Bronchial epithelial cell (primary cell): ENCODE results near the gene JARID2. TPM values are rescaled to one million over a fixed set of nuclear protein-coding genes. Genes with fewer than 3 reads are reported as not detected.

ENCODE experiments used
- DNase-seq: peaks from one replicate; pipeline ENCODE4 v3.0.0-alpha.2; 2010; ENCODE audit warnings: low read depth
- FAIRE-seq: peaks from 2 replicates; lab custom pipeline; 2011; peaks lifted over from hg19 to GRCh38; lab: Jason Lieb, UNC
- H3K27me3 ChIP-seq: 2 replicates; pipeline ENCODE4 v1.5.1; 2011; ENCODE audit warnings: low read length; ENCODE audit not compliant: control insufficient read depth, insufficient read depth
- H3K36me3 ChIP-seq: 2 replicates; pipeline ENCODE4 v1.5.1; 2011; ENCODE audit warnings: low read length; ENCODE audit not compliant: control insufficient read depth, insufficient read depth
- H3K4me3 ChIP-seq: 2 replicates; pipeline ENCODE4 v1.5.1; 2011; ENCODE audit warnings: mild to moderate bottlenecking, low read depth, low read length, control low read depth
- CTCF ChIP-seq: IDR thresholded peaks from 2 replicates; pipeline ENCODE4 v1.5.1; 2011; ENCODE audit warnings: mild to moderate bottlenecking, moderate library complexity, low read length, control low read depth, inconsistent platforms; ENCODE audit not compliant: insufficient read depth, severe bottlenecking
- total RNA-seq: library from RNA; depleted of rRNA; stranded (reverse); fragments of >200 nt; gene quantifications from 2 replicates; pipeline ENCODE4 v1.2.1, GENCODE V29; 2014

Gene JARID2
- total RNA-seq, 1 donor from 2014 or later = 29.2 TPM

- H3K27me3 ChIP-seq = no peaks in the 10 kb centered on the region
- no peaks in the 10 kb centered on the region for H3K36me3 ChIP-seq
- no peak for TF ChIP-seq CTCF
- H3K4me3 ChIP-seq = no peak overlapping the region
- DNase-seq (peak; percentile 18), FAIRE-seq (no peak)
These were observed 282.2 kb downstream of the JARID2 start for GRCh38 chr6:15527838-15528617.

GRCh38 chr6:15528870-15529269 is 283.0 kb downstream of the JARID2 start:
- no peak overlapping the region for H3K4me3 ChIP-seq
- no peaks in the 10 kb centered on the region for H3K36me3 ChIP-seq
- FAIRE-seq (no peak), DNase-seq (no peak)
- H3K27me3 ChIP-seq = no peaks in the 10 kb centered on the region
- no peak for TF ChIP-seq CTCF

- Histone ChIP-seq H3K36me3 (no peaks in the 10 kb centered on the region), H3K27me3 (no peaks in the 10 kb centered on the region), H3K4me3 (no peak overlapping the region)
- no peak for FAIRE-seq
- DNase-seq = no peak
- no peak for TF ChIP-seq CTCF
These were observed 284.5 kb downstream of the JARID2 start for GRCh38 chr6:15530411-15530810.

DNA sequence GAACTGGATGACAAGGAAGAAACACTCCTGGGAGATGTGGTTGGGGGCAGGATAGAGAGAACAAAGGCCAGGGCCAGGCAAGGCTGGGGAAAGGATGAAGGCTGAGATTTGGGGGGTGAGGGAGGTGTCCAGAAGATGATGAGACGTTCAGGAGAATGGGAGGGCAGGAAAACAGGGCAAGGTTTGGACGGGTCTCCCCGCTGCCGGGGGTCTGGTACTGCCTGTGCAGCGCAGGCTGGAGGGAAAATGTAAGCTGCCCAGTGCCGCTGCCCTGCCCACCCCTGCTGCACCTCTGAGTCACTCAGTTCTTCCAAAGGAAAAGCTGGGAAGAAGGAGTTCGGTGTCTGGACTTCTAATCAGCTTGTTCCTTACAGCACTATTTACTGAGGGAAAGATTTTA is 286.1 kb downstream of the JARID2 start:
- H3K4me3 ChIP-seq = no peak overlapping the region
- H3K36me3 ChIP-seq = no peaks in the 10 kb centered on the region
- FAIRE-seq = no peak
- H3K27me3 ChIP-seq = no peaks in the 10 kb centered on the region
- no peak for TF ChIP-seq CTCF
- no peak for DNase-seq

- Histone ChIP-seq H3K36me3 (no peaks in the 10 kb centered on the region), H3K27me3 (no peaks in the 10 kb centered on the region), H3K4me3 (no peak overlapping the region)
- FAIRE-seq (no peak), DNase-seq (peak; percentile 20)
- no peak for TF ChIP-seq CTCF
These were observed 287.6 kb downstream of the JARID2 start for GRCh38 chr6:15533379-15534026.

DNA sequence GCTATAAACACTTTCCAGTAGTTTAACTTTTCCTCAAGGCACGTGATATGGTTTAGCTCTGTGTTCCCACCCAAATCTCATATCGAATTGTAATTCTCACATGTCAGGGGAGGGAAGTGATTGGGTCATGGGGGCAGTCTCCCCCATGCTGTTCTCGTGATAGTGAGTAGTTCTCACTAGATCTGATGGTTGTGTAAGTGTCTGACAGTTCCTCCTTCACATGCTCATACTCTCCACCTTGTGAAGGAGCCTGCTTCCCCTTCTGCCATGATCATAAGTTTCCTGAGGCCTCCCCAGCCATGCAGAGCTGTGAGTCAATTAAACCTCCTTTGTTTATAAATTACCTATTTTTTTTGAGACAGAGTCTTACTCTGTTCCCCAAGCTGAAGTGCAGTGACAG is 289.1 kb downstream of the JARID2 start:
- Histone ChIP-seq H3K36me3 (no peaks in the 10 kb centered on the region), H3K27me3 (no peaks in the 10 kb centered on the region), H3K4me3 (no peak overlapping the region)
- no peak for TF ChIP-seq CTCF
- no peak for DNase-seq
- no peak for FAIRE-seq
